AG09309 (cell line): Measurements from ENCODE around the gene USP28.

ENCODE experiments used
- DNase-seq: peaks from one replicate; pipeline ENCODE4 v3.0.0-alpha.2; 2010; ENCODE audit warnings: low read depth
- H3K4me3 ChIP-seq: 2 replicates; pipeline ENCODE4 v1.5.1; 2011; ENCODE audit warnings: mild to moderate bottlenecking, low read depth, low read length, moderate library complexity; ENCODE audit not compliant: control insufficient read depth
- CTCF ChIP-seq: IDR thresholded peaks from 2 replicates; pipeline ENCODE4 v1.5.1; 2011; ENCODE audit warnings: mild to moderate bottlenecking, low read depth, low read length, inconsistent platforms; ENCODE audit not compliant: insufficient read depth, control insufficient read depth; ENCODE audit errors: missing control alignments

The USP28 gene

GRCh38 chr11:113831314-113831713 lies 44.1 kb downstream of the USP28 start:
- no peak for DNase-seq
- no peak for TF ChIP-seq CTCF
- no peak overlapping the region for H3K4me3 ChIP-seq

- DNase-seq, result no peak
- no peak for TF ChIP-seq CTCF
- no peak overlapping the region for H3K4me3 ChIP-seq
Observed at GRCh38 chr11:113829751-113830150, 45.6 kb downstream of the USP28 start.

GRCh38 chr11:113828191-113828590 lies 47.2 kb downstream of the USP28 start:
- TF ChIP-seq CTCF, result no peak
- H3K4me3 ChIP-seq, result no peak overlapping the region
- DNase-seq, result no peak

GRCh38 chr11:113827477-113827876 lies 47.9 kb downstream of the USP28 start:
- DNase-seq, result no peak
- no peak overlapping the region for H3K4me3 ChIP-seq
- no peak for TF ChIP-seq CTCF

- H3K4me3 ChIP-seq, result no peak overlapping the region
- DNase-seq, result no peak
- no peak for TF ChIP-seq CTCF
Observed at GRCh38 chr11:113818426-113818825, 56.9 kb downstream of the USP28 start.

- no peak overlapping the region for H3K4me3 ChIP-seq
- TF ChIP-seq CTCF, result no peak
- DNase-seq, result no peak
Observed at GRCh38 chr11:113817626-113818025, 57.7 kb downstream of the USP28 start.

- DNase-seq, result no peak
- H3K4me3 ChIP-seq, result no peak overlapping the region
- TF ChIP-seq CTCF, result no peak
Observed at GRCh38 chr11:113817162-113817561, 58.2 kb downstream of the USP28 start.
